RWPE2 (cell line): ENCODE data around the gene SERPINC1.
"Not testable (repeated sequence)": the region's sequence is repeated elsewhere in the genome, so short reads cannot be mapped to it uniquely, and the experiment has no call there.

ENCODE experiments used
- ATAC-seq: fragments of 200-7000 bp; cut with Tn5 transposase; 3 replicates; pipeline ENCODE4 v1.9.1; 2021; ENCODE audit warnings: low read depth
- DNase-seq: peaks from one replicate; pipeline ENCODE4 v3.0.0-alpha.2; 2020; ENCODE audit warnings: low spot score
- H3K27ac ChIP-seq: fragments of 450-650 bp; 2 replicates; pipeline ENCODE4 v1.5.1; 2017; ENCODE audit warnings: mild to moderate bottlenecking; ENCODE audit not compliant: poor library complexity, severe bottlenecking
- H3K27me3 ChIP-seq: fragments of 250-450 bp; sonication (Bioruptor Pico); 2 replicates; pipeline ENCODE4 v1.5.1; 2021; ENCODE audit warnings: mild to moderate bottlenecking, moderate library complexity; ENCODE audit not compliant: insufficient read depth, poor library complexity, severe bottlenecking
- H3K36me3 ChIP-seq: fragments of 250-450 bp; sonication (Bioruptor Pico); 2 replicates; pipeline ENCODE4 v1.5.1; 2020; ENCODE audit warnings: low read depth, mild to moderate bottlenecking, moderate library complexity
- H3K4me1 ChIP-seq: fragments of 250-450 bp; sonication (Bioruptor Pico); 2 replicates; pipeline ENCODE4 v1.5.1; 2021; ENCODE audit warnings: mild to moderate bottlenecking, moderate library complexity; ENCODE audit not compliant: insufficient read depth, poor library complexity, severe bottlenecking
- H3K4me3 ChIP-seq: fragments of 250-450 bp; sonication (Bioruptor Pico); 2 replicates; pipeline ENCODE4 v1.5.1; 2021; ENCODE audit warnings: mild to moderate bottlenecking, moderate library complexity; ENCODE audit not compliant: severe bottlenecking
- H3K9me3 ChIP-seq: fragments of 250-450 bp; sonication (Bioruptor Pico); 2 replicates; pipeline ENCODE4 v1.5.1; 2021; ENCODE audit warnings: mild to moderate bottlenecking, moderate library complexity; ENCODE audit not compliant: severe bottlenecking
- TF ChIP-seq, protein P1 (sequence below): fragments of 450-650 bp; IDR thresholded peaks from one replicate; pipeline ENCODE4 v1.5.1; 2017; ENCODE audit warnings: mild to moderate bottlenecking, moderate library complexity; ENCODE audit not compliant: poor library complexity, severe bottlenecking

The SERPINC1 gene

DNA sequence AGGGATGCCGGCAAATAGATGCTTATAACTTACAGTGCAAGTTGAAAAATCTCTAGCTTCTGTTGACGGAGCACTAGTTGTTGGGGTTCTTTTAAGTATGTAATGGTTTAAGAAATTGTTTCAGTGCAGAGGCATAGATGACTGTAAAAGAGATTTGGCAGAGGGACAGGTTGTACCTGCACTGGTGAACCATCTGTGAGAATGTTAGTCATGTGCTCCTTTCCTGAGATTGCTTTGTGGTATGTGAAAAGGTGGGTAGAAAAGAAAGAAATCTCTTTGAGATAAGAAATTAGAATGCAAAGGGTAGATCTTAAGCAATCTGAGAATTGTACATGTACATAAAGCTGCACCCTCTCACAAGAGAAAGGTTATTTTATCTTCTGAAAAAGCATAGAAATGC lies 29.5 kb downstream of the SERPINC1 start:
- Histone ChIP-seq H3K36me3 (peaks cover 20% of the 10 kb centered on the region), H3K9me3 (no peaks in the 10 kb centered on the region), H3K4me3 (no peak overlapping the region), H3K4me1 (no peaks in the 10 kb centered on the region), H3K27ac (no peak overlapping the region), H3K27me3 (no peaks in the 10 kb centered on the region)
- TF ChIP-seq, protein P1, sequence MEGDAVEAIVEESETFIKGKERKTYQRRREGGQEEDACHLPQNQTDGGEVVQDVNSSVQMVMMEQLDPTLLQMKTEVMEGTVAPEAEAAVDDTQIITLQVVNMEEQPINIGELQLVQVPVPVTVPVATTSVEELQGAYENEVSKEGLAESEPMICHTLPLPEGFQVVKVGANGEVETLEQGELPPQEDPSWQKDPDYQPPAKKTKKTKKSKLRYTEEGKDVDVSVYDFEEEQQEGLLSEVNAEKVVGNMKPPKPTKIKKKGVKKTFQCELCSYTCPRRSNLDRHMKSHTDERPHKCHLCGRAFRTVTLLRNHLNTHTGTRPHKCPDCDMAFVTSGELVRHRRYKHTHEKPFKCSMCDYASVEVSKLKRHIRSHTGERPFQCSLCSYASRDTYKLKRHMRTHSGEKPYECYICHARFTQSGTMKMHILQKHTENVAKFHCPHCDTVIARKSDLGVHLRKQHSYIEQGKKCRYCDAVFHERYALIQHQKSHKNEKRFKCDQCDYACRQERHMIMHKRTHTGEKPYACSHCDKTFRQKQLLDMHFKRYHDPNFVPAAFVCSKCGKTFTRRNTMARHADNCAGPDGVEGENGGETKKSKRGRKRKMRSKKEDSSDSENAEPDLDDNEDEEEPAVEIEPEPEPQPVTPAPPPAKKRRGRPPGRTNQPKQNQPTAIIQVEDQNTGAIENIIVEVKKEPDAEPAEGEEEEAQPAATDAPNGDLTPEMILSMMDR, result no peak
- ATAC-seq (no peak), DNase-seq (no peak)

DNA sequence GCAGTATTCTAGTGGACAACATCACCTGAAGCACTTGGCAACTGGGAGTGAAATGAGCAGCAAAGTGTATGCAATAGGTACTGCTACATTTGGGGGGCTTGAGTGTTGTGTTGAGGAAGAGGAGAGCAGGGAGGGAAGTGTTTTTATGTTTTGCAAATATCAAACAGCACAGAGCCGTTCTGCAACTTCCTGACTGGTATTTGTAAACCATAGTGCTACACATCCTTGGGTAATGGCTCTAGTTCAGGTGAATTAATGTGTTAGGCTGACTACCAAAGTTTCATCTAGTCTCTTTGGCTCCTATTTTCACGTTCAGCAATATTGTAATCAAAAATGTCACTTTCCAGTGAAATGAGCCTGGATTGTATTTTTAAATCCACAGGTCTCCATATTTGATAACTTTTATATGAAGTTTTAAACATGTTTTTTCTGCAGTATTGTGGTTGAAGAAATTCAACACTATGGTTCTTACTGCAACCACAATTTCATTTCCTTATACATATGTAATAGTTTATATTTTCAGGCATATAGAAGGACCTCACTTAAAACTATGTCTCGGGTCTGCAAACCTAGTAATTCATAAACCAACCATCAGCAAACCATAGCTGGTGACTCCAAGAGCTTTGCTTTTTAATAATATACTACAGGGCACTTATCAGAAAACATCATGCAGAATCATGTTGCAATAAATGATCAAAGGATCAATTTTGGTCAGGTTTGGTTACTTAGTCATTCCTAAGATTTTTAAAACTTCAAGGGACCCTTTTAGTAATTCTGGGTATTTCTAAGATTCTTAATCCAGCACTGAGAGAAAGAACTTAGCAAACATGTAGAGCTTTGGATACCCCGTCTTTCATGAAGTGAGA lies 30.1 kb downstream of the SERPINC1 start:
- H3K9me3 ChIP-seq, result no peaks in the 10 kb centered on the region
- no peak for ATAC-seq
- H3K4me3 ChIP-seq, result no peak overlapping the region
- H3K27ac ChIP-seq, result no peak overlapping the region
- DNase-seq, result no peak
- H3K27me3 ChIP-seq, result no peaks in the 10 kb centered on the region
- TF ChIP-seq, protein P1, result no peak
- H3K36me3 ChIP-seq, result peaks cover 20% of the 10 kb centered on the region
- no peaks in the 10 kb centered on the region for H3K4me1 ChIP-seq

DNA sequence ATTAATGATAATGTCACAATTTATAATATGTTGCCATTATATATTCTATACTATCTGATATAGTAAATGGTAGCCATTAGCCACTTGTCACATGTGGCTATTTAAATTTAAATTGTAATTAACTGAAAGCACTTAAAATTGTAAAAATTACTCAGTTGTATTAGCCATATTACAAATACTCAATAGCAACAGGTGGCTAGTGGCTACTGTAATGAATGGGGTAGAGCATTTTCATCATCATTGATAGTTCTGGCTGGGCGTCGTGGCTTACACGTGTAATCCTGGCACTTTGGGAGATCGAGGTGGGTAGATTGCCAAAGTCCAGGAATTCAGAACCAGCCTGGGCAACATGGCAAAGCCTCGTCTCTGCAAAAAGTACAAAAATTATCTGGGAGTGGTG lies 32.4 kb downstream of the SERPINC1 start:
- Histone ChIP-seq H3K27ac (no peak overlapping the region), H3K4me3 (no peak overlapping the region), H3K9me3 (no peaks in the 10 kb centered on the region), H3K4me1 (no peaks in the 10 kb centered on the region), H3K36me3 (peaks cover 20% of the 10 kb centered on the region), H3K27me3 (no peaks in the 10 kb centered on the region)
- TF ChIP-seq, protein P1, result no peak
- DNase-seq (no peak), ATAC-seq (no peak)

DNA sequence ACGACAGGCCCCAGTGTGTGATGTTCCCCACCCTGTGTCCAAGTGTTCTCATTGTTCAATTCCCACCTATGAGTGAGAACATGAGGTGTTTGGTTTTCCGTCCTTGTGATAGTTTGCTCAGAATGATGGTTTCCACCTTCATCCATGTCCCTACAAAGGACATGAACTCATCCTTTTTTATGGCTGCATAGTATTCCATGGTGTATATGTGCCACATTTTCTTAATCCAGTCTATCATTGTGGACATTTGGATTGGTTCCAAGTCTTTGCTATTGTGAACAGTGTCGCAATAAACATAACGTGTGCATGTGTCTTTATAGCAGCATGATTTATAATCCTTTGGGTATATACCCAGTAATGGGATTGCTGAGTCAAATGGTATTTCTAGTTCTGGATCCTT lies 36.0 kb downstream of the SERPINC1 start:
- H3K36me3 ChIP-seq, result peaks cover 15% of the 10 kb centered on the region
- H3K27me3 ChIP-seq, DNase-seq, H3K4me3 ChIP-seq, H3K4me1 ChIP-seq, H3K9me3 ChIP-seq, H3K27ac ChIP-seq, ATAC-seq: not testable (repeated sequence)

DNA sequence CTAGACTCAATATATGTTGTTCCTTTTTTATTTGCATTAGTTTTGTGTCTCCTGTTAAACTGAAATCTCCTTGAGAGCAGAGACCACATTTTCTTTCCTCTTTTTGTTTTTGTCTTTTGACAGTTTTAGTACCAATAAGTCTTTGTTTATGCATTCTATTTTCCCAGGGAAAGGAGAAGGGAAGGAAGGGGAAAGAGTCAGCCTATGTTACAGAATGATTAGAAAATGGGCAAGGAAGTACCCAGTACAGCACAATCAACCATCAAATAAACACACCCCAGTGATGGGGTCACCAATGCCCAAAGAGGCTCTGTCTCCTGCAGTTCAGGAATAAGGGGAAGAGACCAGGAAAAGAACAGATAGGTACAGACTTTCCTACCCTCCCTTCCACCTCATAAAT lies 38.9 kb downstream of the SERPINC1 start:
- no peaks in the 10 kb centered on the region for H3K4me1 ChIP-seq
- H3K9me3 ChIP-seq, result no peaks in the 10 kb centered on the region
- no peaks in the 10 kb centered on the region for H3K27me3 ChIP-seq
- ATAC-seq (no peak), DNase-seq (no peak)
- no peak overlapping the region for H3K4me3 ChIP-seq
- H3K27ac ChIP-seq, result no peak overlapping the region
- TF ChIP-seq, protein P1, result no peak
- H3K36me3 ChIP-seq, result peaks cover 26% of the 10 kb centered on the region
